Thyroid gland (tissue), 4 donors: ENCODE measurements around the gene STXBP3.

Experiments
- POLR2A ChIP-seq, 2 donors: fragments of 450-650 bp; IDR thresholded peaks; one replicate each; pipeline ENCODE4 v1.6.1; 2017; ENCODE audit warnings: antibody characterized with exemption in 2 of 2, mild to moderate bottlenecking in 2 of 2, moderate library complexity in 1 of 2
- TF ChIP-seq, protein P1 (sequence below), 6 experiments: fragments of 200-600 bp in 3 of 6; fragments of 450-650 bp in 3 of 6; sonication (generic) in 3 of 6; IDR thresholded peaks; one replicate each; pipeline ENCODE4 v1.5.1; 2016 to 2019; ENCODE audit warnings: antibody characterized with exemption in 6 of 6, mild to moderate bottlenecking in 2 of 6, inconsistent platforms in 1 of 6, moderate library complexity in 1 of 6

- TF ChIP-seq, protein P1, sequence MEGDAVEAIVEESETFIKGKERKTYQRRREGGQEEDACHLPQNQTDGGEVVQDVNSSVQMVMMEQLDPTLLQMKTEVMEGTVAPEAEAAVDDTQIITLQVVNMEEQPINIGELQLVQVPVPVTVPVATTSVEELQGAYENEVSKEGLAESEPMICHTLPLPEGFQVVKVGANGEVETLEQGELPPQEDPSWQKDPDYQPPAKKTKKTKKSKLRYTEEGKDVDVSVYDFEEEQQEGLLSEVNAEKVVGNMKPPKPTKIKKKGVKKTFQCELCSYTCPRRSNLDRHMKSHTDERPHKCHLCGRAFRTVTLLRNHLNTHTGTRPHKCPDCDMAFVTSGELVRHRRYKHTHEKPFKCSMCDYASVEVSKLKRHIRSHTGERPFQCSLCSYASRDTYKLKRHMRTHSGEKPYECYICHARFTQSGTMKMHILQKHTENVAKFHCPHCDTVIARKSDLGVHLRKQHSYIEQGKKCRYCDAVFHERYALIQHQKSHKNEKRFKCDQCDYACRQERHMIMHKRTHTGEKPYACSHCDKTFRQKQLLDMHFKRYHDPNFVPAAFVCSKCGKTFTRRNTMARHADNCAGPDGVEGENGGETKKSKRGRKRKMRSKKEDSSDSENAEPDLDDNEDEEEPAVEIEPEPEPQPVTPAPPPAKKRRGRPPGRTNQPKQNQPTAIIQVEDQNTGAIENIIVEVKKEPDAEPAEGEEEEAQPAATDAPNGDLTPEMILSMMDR (IDR thresholded peaks at IDR 0.05): no peak
- TF ChIP-seq POLR2A (IDR thresholded peaks at IDR 0.05): no peak
Measured at GRCh38 chr1:108823632-108824031, 77.2 kb downstream of the STXBP3 start.
